OCI-LY7 (cell line): Measurements from ENCODE around the gene ASXL3. TPM values are rescaled to one million over a fixed set of nuclear protein-coding genes. Genes with fewer than 3 reads are reported as not detected.

Experiments
- BruUV-seq: library from RNA; stranded (reverse); fragments of 400-500 nt; replicated peaks from 2 replicates; lab custom pipeline; 2021; lab: Mats Ljungman, UMichigan
- CTCF ChIA-PET: fragments of 300-600 bp; sonication (Branson Sonifier 250); formaldehyde crosslinking; loops from one replicate; lab custom pipeline; 2022; ENCODE audit warnings: antibody characterized with exemption; ENCODE audit not compliant: unreplicated experiment; lab: Charles Lee
- POLR2A ChIA-PET: fragments of 300-600 bp; sonication (Branson Sonifier 250); formaldehyde crosslinking; loops from one replicate; lab custom pipeline; 2022; ENCODE audit warnings: antibody characterized with exemption; lab: Charles Lee
- DNase-seq: peaks from one replicate; pipeline ENCODE4 v3.0.0-alpha.2; 2015; ENCODE audit warnings: low spot score
- H2AFZ ChIP-seq: fragments of 200-600 bp; sonication (generic), shearing (Covaris generic); 2 replicates; pipeline ENCODE4 v1.6.1; 2014; ENCODE audit warnings: mild to moderate bottlenecking, antibody characterized with exemption, low read length, moderate library complexity
- H3K27ac ChIP-seq: fragments of 200-600 bp; sonication (generic); 2 replicates; pipeline ENCODE4 v1.5.1; 2014; ENCODE audit warnings: mixed run types, low read depth, mild to moderate bottlenecking, moderate library complexity, low read length, inconsistent platforms; ENCODE audit not compliant: poor library complexity, severe bottlenecking
- H3K36me3 ChIP-seq: fragments of 200-600 bp; sonication (generic); 2 replicates; pipeline ENCODE4 v1.6.1; 2014; ENCODE audit warnings: mild to moderate bottlenecking, antibody characterized with exemption, low read length, moderate library complexity, mixed read lengths; ENCODE audit not compliant: insufficient read depth
- H3K4me1 ChIP-seq: fragments of 200-600 bp; sonication (generic); 2 replicates; pipeline ENCODE4 v1.5.1; 2014; ENCODE audit warnings: mild to moderate bottlenecking, low read length; ENCODE audit not compliant: insufficient read depth, poor library complexity, severe bottlenecking
- H3K4me2 ChIP-seq: fragments of 200-600 bp; sonication (generic); 2 replicates; pipeline ENCODE4 v1.6.1; 2014; ENCODE audit warnings: mild to moderate bottlenecking, low read length
- H3K4me3 ChIP-seq: fragments of 200-600 bp; sonication (generic); 2 replicates; pipeline ENCODE4 v1.5.1; 2014; ENCODE audit warnings: mild to moderate bottlenecking, low read depth, low read length; ENCODE audit not compliant: poor library complexity, severe bottlenecking
- H3K79me2 ChIP-seq: fragments of 200-600 bp; sonication (generic); 2 replicates; pipeline ENCODE4 v1.6.1; 2016; ENCODE audit warnings: low read depth, mild to moderate bottlenecking, low read length, moderate library complexity, mixed read lengths; ENCODE audit not compliant: insufficient read depth
- H3K9me2 ChIP-seq: fragments of 200-600 bp; sonication (generic); 2 replicates; pipeline ENCODE4 v1.6.1; 2016; ENCODE audit warnings: mild to moderate bottlenecking, low read length, mixed read lengths; ENCODE audit not compliant: insufficient read depth
- H3K9me3 ChIP-seq: fragments of 200-600 bp; sonication (generic); 2 replicates; pipeline ENCODE4 v1.6.1; 2014; ENCODE audit warnings: mild to moderate bottlenecking, mixed run types, low read length, mixed read lengths
- H4K20me1 ChIP-seq: fragments of 200-600 bp; sonication (generic); 2 replicates; pipeline ENCODE4 v1.6.1; 2014; ENCODE audit warnings: mild to moderate bottlenecking, antibody characterized with exemption, low read length, moderate library complexity, mixed read lengths; ENCODE audit not compliant: insufficient read depth
- CTCF ChIP-seq: fragments of 200-600 bp; sonication (generic); conservative IDR thresholded peaks from 2 replicates; pipeline ENCODE4 v1.5.1; 2014; ENCODE audit warnings: mild to moderate bottlenecking, antibody characterized with exemption, low read length, moderate library complexity, mixed read lengths
- EZH2phosphoT487 ChIP-seq: fragments of 200-600 bp; sonication (generic); IDR thresholded peaks from 2 replicates; pipeline ENCODE4 v1.6.1; 2018; ENCODE audit warnings: low read depth, borderline replicate concordance, mild to moderate bottlenecking, mixed run types, antibody characterized with exemption, low read length, moderate library complexity, mixed read lengths
- intact Hi-C: fragments of 100-400 bp; cut with micrococcal nuclease; formaldehyde crosslinking; loops from one replicate; pipeline ENCODE4 v1.10.0; 2022; ENCODE audit not compliant: unreplicated experiment
- total RNA-seq, 2 experiments: library from RNA; depleted of rRNA in 1 of 2; stranded (reverse); fragments of >200 nt in 1 of 2; shearing (Covaris generic) in 1 of 2; gene quantifications; 2 replicates each; pipeline ENCODE4 v1.2.3, GENCODE V29; 2014 to 2022

ASXL3 gene
- total RNA-seq, 2 experiments from 2014 or later: 2.6 TPM

GRCh38 chr18:33717339-33717738 is 139.3 kb downstream of the ASXL3 start:
- no TSS peak for BruUV-seq
- Histone ChIP-seq H4K20me1 (no peaks in the 10 kb centered on the region), H3K9me3 (no peaks in the 10 kb centered on the region), H3K79me2 (no peaks in the 10 kb centered on the region), H3K27ac (no peak overlapping the region), H3K4me3 (no peak overlapping the region), H3K36me3 (no peaks in the 10 kb centered on the region), H3K4me1 (peaks cover 9% of the 10 kb centered on the region), H3K4me2 (no peak overlapping the region), H2AFZ (no peak overlapping the region), H3K9me2 (no peaks in the 10 kb centered on the region)
- ChIA-PET CTCF (no interaction called here), POLR2A (no interaction called here)
- DNase-seq: no peak
- intact Hi-C loops: no loop called here
- TF ChIP-seq CTCF (no peak), EZH2phosphoT487 (no peak)

- H3K4me3 ChIP-seq: no peak overlapping the region
- no peak overlapping the region for H3K27ac ChIP-seq
- H3K4me1 ChIP-seq: peaks cover 9% of the 10 kb centered on the region
- no peak overlapping the region for H2AFZ ChIP-seq
- H3K4me2 ChIP-seq: no peak overlapping the region
- no peaks in the 10 kb centered on the region for H3K36me3 ChIP-seq
- no peaks in the 10 kb centered on the region for H3K9me2 ChIP-seq
- intact Hi-C loops: no loop called here
- no peak for TF ChIP-seq CTCF
- CTCF ChIA-PET: no interaction called here
- H3K79me2 ChIP-seq: no peaks in the 10 kb centered on the region
- H3K9me3 ChIP-seq: no peaks in the 10 kb centered on the region
- DNase-seq: no peak
- no TSS peak for BruUV-seq
- no peaks in the 10 kb centered on the region for H4K20me1 ChIP-seq
- POLR2A ChIA-PET: interaction anchor here (0.6 to 1.2 kb wide), 2 partner anchors 10 to 387 kb away, joined by 3 read pairs; no protein-coding TSS in a partner anchor
Observed at GRCh38 chr18:33720133-33720532, 142.1 kb downstream of the ASXL3 start.

- no peak overlapping the region for H3K27ac ChIP-seq
- DNase-seq: no peak
- TF ChIP-seq CTCF (no peak), EZH2phosphoT487 (no peak)
- H3K4me1 ChIP-seq: no peaks in the 10 kb centered on the region
- ChIA-PET CTCF (no interaction called here), POLR2A (interaction anchor here (1.3 kb wide), 1 partner anchor 9 kb away, joined by 3 read pairs; no protein-coding TSS in a partner anchor)
- intact Hi-C loops: no loop called here
- no peak overlapping the region for H2AFZ ChIP-seq
- H3K4me3 ChIP-seq: no peak overlapping the region
- H3K79me2 ChIP-seq: no peaks in the 10 kb centered on the region
- H3K4me2 ChIP-seq: no peak overlapping the region
- no peaks in the 10 kb centered on the region for H3K9me2 ChIP-seq
- no peaks in the 10 kb centered on the region for H3K36me3 ChIP-seq
- no peaks in the 10 kb centered on the region for H4K20me1 ChIP-seq
- no TSS peak for BruUV-seq
- no peaks in the 10 kb centered on the region for H3K9me3 ChIP-seq
Observed at GRCh38 chr18:33729556-33729955, 151.5 kb downstream of the ASXL3 start.
